Duodenal mucosa (tissue), 2 donors: ENCODE results near the gene GCNT4.

Source experiments
- H3K27ac ChIP-seq: one replicate; pipeline ENCODE4 v1.7.0; 2013; ENCODE audit warnings: low read depth, low read length
- H3K27me3 ChIP-seq, 2 donors: one replicate each; pipeline ENCODE4 v1.7.0; 2013; ENCODE audit warnings: low read length in 2 of 2, control low read depth in 1 of 2; ENCODE audit not compliant: insufficient read depth in 2 of 2, control insufficient read depth in 1 of 2
- H3K36me3 ChIP-seq, 2 donors: one replicate each; pipeline ENCODE4 v1.7.0; 2013; ENCODE audit warnings: low read length in 2 of 2, control low read depth in 1 of 2; ENCODE audit not compliant: insufficient read depth in 2 of 2, control insufficient read depth in 1 of 2
- H3K4me1 ChIP-seq, 2 donors: one replicate each; pipeline ENCODE4 v1.7.0; 2013; ENCODE audit warnings: low read length in 2 of 2, control low read depth in 1 of 2; ENCODE audit not compliant: insufficient read depth in 2 of 2, control insufficient read depth in 1 of 2
- H3K4me3 ChIP-seq, 2 donors: one replicate each; pipeline ENCODE4 v1.7.0; 2013; ENCODE audit warnings: low read length in 2 of 2, low read depth in 1 of 2
- H3K9ac ChIP-seq, 2 donors: one replicate each; pipeline ENCODE4 v1.7.0; 2013; ENCODE audit warnings: low read length in 2 of 2, low read depth in 1 of 2
- H3K9me3 ChIP-seq, 2 donors: one replicate each; pipeline ENCODE4 v1.7.0; 2013; ENCODE audit warnings: low read length in 2 of 2, control low read depth in 1 of 2; ENCODE audit not compliant: control insufficient read depth in 1 of 2

GCNT4 gene

DNA sequence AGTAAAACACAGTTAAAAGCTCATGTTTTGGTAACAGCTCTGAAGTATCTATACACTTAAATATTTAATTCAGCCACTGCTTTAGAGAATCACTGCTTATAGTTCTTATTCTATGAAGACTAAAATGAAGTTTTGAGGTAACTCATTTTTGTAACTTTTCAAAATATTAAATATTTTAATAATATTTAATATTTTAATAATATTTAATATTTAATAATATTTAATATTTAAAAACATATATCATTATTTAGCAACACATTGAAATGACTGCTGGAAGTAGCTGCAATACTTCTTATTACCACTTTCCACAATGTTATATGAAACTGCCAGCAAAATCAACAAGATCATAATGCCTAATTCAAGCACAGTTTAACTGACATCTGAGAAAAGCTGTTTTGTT is 18.7 kb upstream of the GCNT4 start:
- Histone ChIP-seq H3K36me3 (no peaks in the 10 kb centered on the region), H3K9ac (no peak overlapping the region), H3K27me3 (no peaks in the 10 kb centered on the region), H3K9me3 (no peaks in the 10 kb centered on the region), H3K27ac (no peak overlapping the region), H3K4me3 (no peak overlapping the region), H3K4me1 (peaks cover 0 to 3% of the 10 kb centered on the region in 2 donors)

GRCh38 chr5:75067434-75067833 is 15.1 kb upstream of the GCNT4 start:
- Histone ChIP-seq H3K4me3 (no peak overlapping the region), H3K4me1 (peaks cover 3% of the 10 kb centered on the region in 2 donors), H3K36me3 (no peaks in the 10 kb centered on the region), H3K9ac (no peak overlapping the region), H3K9me3 (no peaks in the 10 kb centered on the region), H3K27ac (no peak overlapping the region), H3K27me3 (no peaks in the 10 kb centered on the region)

DNA sequence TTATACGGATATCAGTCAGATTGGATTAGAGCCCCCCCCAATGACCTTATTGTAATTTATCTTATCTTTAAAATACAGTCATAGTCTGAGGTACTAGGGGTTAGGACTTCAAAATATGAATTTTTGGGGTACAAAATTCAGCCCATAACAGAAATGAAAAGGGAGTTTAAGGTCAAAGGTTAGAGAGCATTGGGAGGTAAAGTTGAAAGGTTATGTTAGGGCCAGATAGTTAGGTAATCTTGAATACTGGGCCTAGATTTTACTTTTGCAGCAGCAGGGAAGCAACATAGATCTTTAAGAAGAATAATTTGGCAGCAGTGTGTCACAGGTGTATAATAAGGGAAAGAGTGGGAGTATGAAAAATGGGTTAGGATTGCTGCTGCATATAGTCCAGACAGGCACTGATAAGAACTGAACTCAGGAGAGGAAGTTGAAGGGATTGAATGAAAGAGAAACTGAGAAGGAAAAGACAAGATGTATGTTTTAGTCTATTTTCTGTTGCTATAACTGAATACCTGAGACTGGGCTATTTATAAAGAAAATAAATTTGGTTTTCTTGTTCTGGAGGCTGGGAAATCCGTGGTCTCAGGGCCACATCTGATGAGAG is 10.7 kb upstream of the GCNT4 start:
- Histone ChIP-seq H3K4me1 (peaks cover 0 to 3% of the 10 kb centered on the region in 2 donors), H3K27ac (no peak overlapping the region), H3K9me3 (no peaks in the 10 kb centered on the region), H3K36me3 (no peaks in the 10 kb centered on the region), H3K27me3 (no peaks in the 10 kb centered on the region), H3K9ac (no peak overlapping the region), H3K4me3 (no peak overlapping the region)

- no peak overlapping the region for H3K9ac ChIP-seq
- H3K36me3 ChIP-seq, result no peaks in the 10 kb centered on the region
- no peak overlapping the region for H3K27ac ChIP-seq
- peaks cover under 1 to 3% of the 10 kb centered on the region in 2 donors for H3K4me1 ChIP-seq
- no peak overlapping the region for H3K4me3 ChIP-seq
- H3K27me3 ChIP-seq, result no peaks in the 10 kb centered on the region
- no peaks in the 10 kb centered on the region for H3K9me3 ChIP-seq
These were observed 7.7 kb upstream of the GCNT4 start for GRCh38 chr5:75059912-75060545.

- Histone ChIP-seq H3K9me3 (no peaks in the 10 kb centered on the region), H3K9ac (no peak overlapping the region), H3K27me3 (no peaks in the 10 kb centered on the region), H3K4me1 (peaks cover 10 to 12% of the 10 kb centered on the region in 2 donors), H3K36me3 (no peaks in the 10 kb centered on the region), H3K4me3 (no peak overlapping the region), H3K27ac (no peak overlapping the region)
These were observed 6.7 kb upstream of the GCNT4 start for GRCh38 chr5:75058986-75059535.

GRCh38 chr5:75057561-75057960 is 5.2 kb upstream of the GCNT4 start:
- Histone ChIP-seq H3K9ac (no peak overlapping the region), H3K9me3 (no peaks in the 10 kb centered on the region), H3K36me3 (no peaks in the 10 kb centered on the region), H3K4me1 (peaks cover 9 to 13% of the 10 kb centered on the region in 2 donors), H3K4me3 (no peak overlapping the region), H3K27me3 (no peaks in the 10 kb centered on the region), H3K27ac (no peak overlapping the region)

GRCh38 chr5:75055727-75056144 is 3.4 kb upstream of the GCNT4 start:
- H3K27ac ChIP-seq, result no peak overlapping the region
- no peaks in the 10 kb centered on the region for H3K9me3 ChIP-seq
- H3K4me1 ChIP-seq, result peaks cover 16 to 27% of the 10 kb centered on the region in 2 donors
- H3K27me3 ChIP-seq, result no peaks in the 10 kb centered on the region
- H3K9ac ChIP-seq, result no peak overlapping the region
- H3K4me3 ChIP-seq, result no peak overlapping the region
- no peaks in the 10 kb centered on the region for H3K36me3 ChIP-seq

DNA sequence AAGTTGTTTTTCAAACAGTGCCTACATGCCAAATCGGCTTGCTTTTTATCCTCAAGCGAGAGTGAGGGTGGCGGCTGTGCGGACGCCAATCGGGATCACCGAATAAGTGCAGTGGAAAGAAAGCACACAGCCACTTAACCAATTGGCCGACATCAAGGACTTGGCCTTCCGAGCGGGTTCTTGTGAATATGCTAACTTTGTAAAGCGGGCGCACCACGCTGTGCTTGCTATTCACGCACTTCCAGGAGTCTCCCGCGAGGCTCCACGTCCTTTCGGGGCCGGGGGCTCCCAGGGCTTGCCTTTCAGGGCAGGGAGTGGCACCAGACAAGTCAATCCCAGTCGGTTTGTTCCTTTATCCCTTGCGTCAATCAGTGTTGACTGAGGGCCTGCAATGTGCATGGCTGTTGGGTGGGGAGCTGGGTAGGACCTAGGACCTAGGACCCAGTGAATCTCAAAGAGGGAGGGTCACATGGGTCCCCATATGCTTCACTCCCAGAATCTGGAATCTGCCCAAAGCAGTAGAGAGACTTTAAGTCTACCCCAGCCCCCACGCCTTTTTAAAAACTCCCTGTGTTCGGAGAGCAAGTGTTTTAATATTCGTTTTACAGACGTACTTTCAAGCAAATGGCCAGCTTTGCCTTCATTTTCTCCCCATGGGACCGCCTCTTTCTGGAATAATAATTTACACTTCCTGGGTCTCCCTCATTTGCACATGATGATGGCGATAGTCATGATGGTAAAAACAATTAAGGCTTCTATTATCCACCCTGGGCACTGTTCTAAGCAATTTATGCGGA is 2.0 kb upstream of the GCNT4 start:
- Histone ChIP-seq H3K27me3 (no peaks in the 10 kb centered on the region), H3K9ac (peak overlapping the region; percentile 66 to 87), H3K36me3 (no peaks in the 10 kb centered on the region), H3K4me3 (peak overlapping the region; percentile 72 to 82), H3K27ac (peak overlapping the region; percentile 82), H3K9me3 (no peaks in the 10 kb centered on the region), H3K4me1 (peaks cover 29 to 41% of the 10 kb centered on the region in 2 donors)

GRCh38 chr5:75053304-75054133 is 1.2 kb upstream of the GCNT4 start:
- peaks cover 37 to 49% of the 10 kb centered on the region in 2 donors for H3K4me1 ChIP-seq
- H3K9ac ChIP-seq, result peak overlapping the region; percentile 66 to 87
- peaks cover 0 to 2% of the 10 kb centered on the region in 2 donors for H3K36me3 ChIP-seq
- H3K27ac ChIP-seq, result peak overlapping the region; percentile 82
- no peaks in the 10 kb centered on the region for H3K9me3 ChIP-seq
- H3K27me3 ChIP-seq, result no peaks in the 10 kb centered on the region
- peak overlapping the region; percentile 72 to 82 for H3K4me3 ChIP-seq
